Activated T-cell treated with anti-CD3 and anti-CD28 coated beads for 4 hours (primary cell): ENCODE data around the gene C20orf96.

Experiments used
- DNase-seq: peaks from one replicate; pipeline ENCODE4 v3.0.0-alpha.2; 2020

C20orf96 gene

GRCh38 chr20:311609-312008 is 21.1 kb upstream of the C20orf96 start:
- no peak for DNase-seq

DNA sequence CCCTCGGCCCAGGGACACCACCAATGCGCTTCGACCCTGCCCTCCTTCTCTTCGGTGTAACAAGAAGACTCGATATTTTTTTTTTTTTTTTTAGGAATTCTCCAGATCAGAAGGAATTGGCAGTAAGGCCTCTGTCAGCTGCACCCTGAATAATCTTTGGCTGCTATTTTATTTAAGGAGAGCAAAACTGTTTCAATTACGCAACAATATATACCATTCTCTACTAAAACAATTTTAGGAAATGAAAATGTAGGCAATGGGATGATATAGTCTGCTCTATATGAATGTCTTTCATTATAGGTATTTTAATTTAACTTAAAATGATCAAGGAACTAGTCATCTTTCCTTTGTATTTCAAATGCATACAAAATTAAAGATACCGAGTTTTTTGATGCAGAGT is 20.1 kb upstream of the C20orf96 start:
- DNase-seq = no peak

GRCh38 chr20:309841-310644 is 19.5 kb upstream of the C20orf96 start:
- peak; percentile 66 for DNase-seq

GRCh38 chr20:309306-309840 is 18.8 kb upstream of the C20orf96 start:
- DNase-seq = no peak

- no peak for DNase-seq
Measured at GRCh38 chr20:308427-309038, 18.0 kb upstream of the C20orf96 start.

DNA sequence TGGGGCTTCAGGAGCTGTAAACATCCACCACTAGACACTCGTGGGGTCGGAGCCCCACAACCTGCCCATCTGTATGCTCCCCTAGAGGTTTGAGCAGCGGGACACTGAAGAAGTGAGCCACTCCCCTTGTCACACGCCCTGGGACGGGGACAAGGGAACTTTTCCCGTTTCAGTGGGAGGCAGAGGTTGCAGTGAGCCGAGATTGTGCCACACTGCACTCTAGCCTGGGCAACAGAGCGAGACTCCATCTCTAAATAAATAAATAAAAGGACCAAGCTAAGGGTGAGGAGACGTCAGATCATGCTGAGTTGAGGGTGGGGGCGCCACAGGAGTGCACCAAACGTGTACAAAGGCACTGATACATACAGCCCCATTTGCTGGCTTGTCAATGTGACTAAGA is 15.2 kb upstream of the C20orf96 start:
- no peak for DNase-seq

DNA sequence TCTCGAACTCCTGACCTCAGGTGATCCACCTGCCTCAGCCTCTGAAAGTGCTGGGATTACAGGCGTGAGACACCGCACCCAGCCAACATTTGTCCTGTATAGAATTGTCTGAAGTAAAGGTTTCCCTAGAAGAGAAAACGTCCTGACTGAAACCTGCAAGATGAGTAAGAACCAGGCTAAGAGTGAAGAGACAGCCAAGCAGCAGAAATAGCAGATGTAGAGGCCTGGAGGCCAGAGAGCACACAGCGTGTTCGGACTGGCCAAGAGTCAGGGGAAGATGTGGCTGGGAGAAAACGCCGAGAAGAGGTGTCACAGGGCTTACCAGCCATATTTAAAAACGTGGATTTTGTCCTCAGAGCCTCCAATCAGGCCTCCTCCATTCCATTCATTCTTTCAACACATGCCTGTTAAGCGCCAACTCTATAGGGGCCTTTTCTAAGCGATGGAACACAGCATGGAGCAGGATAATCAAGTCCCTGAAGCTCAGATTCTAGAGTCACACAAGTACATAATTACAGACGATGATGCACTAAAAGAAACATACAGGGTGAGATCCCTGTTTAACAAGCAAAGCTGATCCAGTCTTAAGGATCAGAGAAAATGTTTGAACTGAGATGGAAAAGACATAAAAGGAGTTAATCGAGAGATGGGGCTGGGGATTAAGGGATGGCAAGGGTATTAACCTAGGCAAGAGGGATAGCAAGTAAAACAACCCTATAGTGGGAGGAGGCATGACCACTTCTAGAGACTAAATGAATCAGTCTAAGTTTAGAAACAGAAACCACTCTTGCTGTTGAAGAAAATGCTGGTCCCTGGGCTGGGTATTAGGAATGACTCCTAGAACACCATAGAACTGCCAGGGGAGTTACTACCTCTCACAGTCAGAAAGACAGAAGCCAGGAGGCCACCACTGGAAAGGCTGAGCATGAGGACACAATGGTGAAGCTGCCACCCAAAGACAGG is 11.6 kb upstream of the C20orf96 start:
- no peak for DNase-seq

GRCh38 chr20:300345-300990 is 9.9 kb upstream of the C20orf96 start:
- no peak for DNase-seq

DNA sequence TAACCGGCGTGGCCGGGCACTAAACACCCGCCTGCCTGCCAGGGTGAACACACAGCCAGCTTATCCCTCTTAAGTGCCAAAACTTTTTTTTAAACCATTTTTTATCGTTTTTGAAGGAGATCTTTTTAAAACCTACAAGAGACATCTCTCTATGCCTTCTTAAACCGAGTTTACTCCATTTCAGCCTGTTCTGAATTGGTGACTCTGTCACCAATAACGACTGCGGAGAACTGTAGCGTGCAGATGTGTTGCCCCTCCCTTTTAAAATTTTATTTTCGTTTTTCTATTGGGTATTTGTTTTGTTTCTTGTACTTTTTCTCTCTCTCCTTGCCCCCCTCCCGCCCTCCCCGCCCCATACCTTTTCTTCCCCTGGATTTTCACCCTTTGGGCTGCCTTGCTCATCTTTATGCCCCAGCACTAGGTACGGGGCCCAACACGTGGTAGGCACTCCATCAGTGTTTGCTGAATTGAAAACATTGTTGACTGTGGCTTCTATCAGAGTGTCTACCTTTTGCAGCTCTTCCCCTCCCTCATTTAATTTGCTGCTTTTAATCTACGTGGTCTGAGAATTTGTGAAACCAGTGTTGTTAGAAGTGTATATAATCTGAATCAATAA is 8.3 kb upstream of the C20orf96 start:
- DNase-seq = no peak

DNA sequence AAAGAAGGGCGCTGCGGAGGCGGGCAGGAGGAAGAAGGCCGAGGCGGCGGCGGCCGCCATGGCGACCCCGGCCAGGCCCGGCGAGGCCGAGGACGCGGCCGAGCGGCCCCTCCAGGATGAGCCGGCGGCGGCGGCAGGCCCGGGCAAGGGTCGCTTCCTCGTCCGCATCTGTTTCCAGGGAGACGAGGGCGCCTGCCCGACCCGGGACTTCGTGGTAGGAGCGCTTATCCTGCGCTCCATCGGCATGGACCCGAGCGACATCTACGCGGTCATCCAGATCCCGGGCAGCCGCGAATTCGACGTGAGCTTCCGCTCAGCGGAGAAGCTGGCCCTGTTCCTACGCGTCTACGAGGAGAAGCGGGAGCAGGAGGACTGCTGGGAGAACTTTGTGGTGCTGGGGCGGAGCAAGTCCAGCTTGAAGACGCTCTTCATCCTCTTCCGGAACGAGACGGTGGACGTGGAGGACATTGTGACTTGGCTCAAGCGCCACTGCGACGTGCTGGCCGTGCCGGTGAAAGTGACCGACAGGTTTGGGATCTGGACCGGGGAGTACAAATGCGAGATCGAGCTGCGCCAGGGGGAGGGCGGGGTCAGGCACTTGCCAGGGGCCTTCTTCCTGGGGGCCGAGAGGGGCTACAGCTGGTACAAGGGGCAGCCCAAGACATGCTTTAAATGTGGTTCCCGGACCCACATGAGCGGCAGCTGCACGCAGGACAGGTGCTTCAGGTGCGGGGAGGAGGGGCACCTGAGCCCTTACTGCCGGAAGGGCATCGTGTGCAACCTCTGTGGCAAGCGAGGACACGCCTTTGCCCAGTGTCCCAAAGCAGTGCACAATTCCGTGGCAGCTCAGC is 7.6 kb upstream of the C20orf96 start:
- DNase-seq = peak; percentile 9

- peak; percentile 72 for DNase-seq
Measured at GRCh38 chr20:297098-297924, 6.8 kb upstream of the C20orf96 start, which contains the start of gene ZCCHC3. Gene ZCCHC3, plus strand, starts transcription at chr20:297570. Its CDS starts 17 bp downstream, at chr20:297587.

- DNase-seq = no peak
Measured at GRCh38 chr20:295804-296203, 5.3 kb upstream of the C20orf96 start.

DNA sequence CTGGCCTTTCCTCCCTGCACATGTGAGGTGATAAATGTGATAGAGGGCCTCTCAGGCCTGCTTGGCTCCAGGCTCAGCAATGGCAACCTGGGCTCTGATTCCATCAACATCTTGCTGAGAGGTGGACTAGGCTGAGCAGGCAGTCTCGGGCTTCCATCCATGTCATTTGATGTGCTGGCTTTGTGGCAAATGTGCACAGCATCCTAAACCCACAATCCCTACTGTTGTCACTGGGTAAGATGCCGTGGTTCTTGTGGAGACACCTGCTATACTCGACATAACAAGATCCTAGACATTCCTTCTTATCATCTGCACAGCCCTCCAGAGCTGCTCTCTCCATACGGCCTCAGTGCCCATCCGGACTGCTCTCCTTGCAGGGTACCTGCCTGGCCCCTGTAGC is 4.1 kb upstream of the C20orf96 start:
- no peak for DNase-seq

- no peak for DNase-seq
Measured at GRCh38 chr20:289693-290083, 862 bp downstream of the C20orf96 start.

DNA sequence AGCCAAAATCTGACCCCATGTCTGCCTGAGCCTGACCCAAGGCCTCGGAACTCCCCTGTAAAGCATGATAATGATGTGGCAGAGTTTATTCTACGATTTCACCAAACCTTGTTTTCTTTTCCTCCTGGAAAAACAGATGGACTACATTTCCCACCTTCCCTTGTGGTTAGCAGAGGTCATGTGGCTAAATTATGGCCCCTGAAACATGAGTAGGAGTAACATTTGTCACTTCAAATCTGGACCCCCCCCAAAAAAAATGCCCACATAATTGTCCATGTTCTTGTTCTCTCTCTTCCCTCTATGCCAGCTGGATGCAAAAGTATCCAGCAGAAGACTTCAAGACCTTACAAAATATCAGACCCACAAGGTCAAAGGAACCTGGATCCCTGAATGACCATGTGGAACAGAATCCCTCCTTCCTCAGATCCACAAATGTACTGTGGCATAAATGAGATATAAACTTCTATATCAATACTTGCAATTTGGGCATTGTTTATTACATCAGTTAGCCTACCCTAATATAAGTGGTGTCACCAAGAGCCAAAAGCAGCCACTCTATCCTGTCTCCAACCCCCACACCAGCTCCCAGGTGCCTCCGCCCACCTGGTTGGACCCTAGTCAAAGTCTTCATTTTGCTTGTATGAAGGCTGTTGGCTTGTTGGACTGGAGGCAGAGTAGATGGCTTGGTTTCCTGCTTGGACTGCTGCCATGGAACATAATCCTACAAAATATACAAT is 1.4 kb downstream of the C20orf96 start:
- no peak for DNase-seq

- no peak for DNase-seq
Measured at GRCh38 chr20:286508-286907, 4.0 kb downstream of the C20orf96 start.

- no peak for DNase-seq
Measured at GRCh38 chr20:284172-284571, 6.4 kb downstream of the C20orf96 start.

- DNase-seq = no peak
Measured at GRCh38 chr20:278607-279571, 11.7 kb downstream of the C20orf96 start.
